ENCODE measurements around the gene MIER1.

Gene MIER1

GRCh38 chr1:67029472-67029871, 104.7 kb downstream of the MIER1 start:
- peaks cover 39% of the 10 kb centered on the region for H3K36me3 ChIP-seq (ENCODE audit: insufficient read depth, low read length)
- no peaks in the 10 kb centered on the region for H4K20me1 ChIP-seq (ENCODE audit: insufficient read depth, low read length, poor library complexity, severe bottlenecking)
- no peaks in the 10 kb centered on the region for H3K79me2 ChIP-seq (ENCODE audit: insufficient read depth, low read length)
- H2AFZ ChIP-seq (ENCODE audit: low read length): no peak overlapping the region
- H3K9me2 ChIP-seq (replicated peaks; ENCODE audit: low read depth, low read length): no peaks in the 10 kb centered on the region
- H3K4me2 ChIP-seq (ENCODE audit: low read depth, low read length, poor library complexity, severe bottlenecking): no peak overlapping the region
- H3K4me3 ChIP-seq (ENCODE audit: low read length, poor library complexity, severe bottlenecking): no peak overlapping the region
- TF ChIP-seq CTCF (conservative IDR thresholded peaks at IDR 0.05; ENCODE audit: low read length) (no peak), EZH2phosphoT487 (IDR thresholded peaks at IDR 0.05; ENCODE audit: borderline replicate concordance) (no peak)
- H3K9ac ChIP-seq (ENCODE audit: low read depth, low read length, poor library complexity, severe bottlenecking): no peak overlapping the region
- H3K4me1 ChIP-seq (ENCODE audit: insufficient read depth, low read length, poor library complexity, severe bottlenecking): no peaks in the 10 kb centered on the region
- H3K27me3 ChIP-seq (ENCODE audit: insufficient read depth, low read length, poor library complexity, severe bottlenecking): no peaks in the 10 kb centered on the region
- no peaks in the 10 kb centered on the region for H3K9me3 ChIP-seq (ENCODE audit: insufficient read depth, low read depth, low read length)
- no peaks in the 10 kb centered on the region for H3F3A ChIP-seq (ENCODE audit: low read depth)

- no peaks in the 10 kb centered on the region for H3F3A ChIP-seq (ENCODE audit: low read depth)
- no peak overlapping the region for H3K9ac ChIP-seq (ENCODE audit: low read depth, low read length, poor library complexity, severe bottlenecking)
- no peaks in the 10 kb centered on the region for H3K4me1 ChIP-seq (ENCODE audit: insufficient read depth, low read length, poor library complexity, severe bottlenecking)
- no peak overlapping the region for H3K4me2 ChIP-seq (ENCODE audit: low read depth, low read length, poor library complexity, severe bottlenecking)
- H3K79me2 ChIP-seq (ENCODE audit: insufficient read depth, low read length): no peaks in the 10 kb centered on the region
- peaks cover 36% of the 10 kb centered on the region for H3K36me3 ChIP-seq (ENCODE audit: insufficient read depth, low read length)
- no peak for TF ChIP-seq EZH2phosphoT487 (IDR thresholded peaks at IDR 0.05; ENCODE audit: borderline replicate concordance)
- TF ChIP-seq CTCF (conservative IDR thresholded peaks at IDR 0.05; ENCODE audit: low read length): no peak
- no peaks in the 10 kb centered on the region for H3K9me2 ChIP-seq (replicated peaks; ENCODE audit: low read depth, low read length)
- no peaks in the 10 kb centered on the region for H3K27me3 ChIP-seq (ENCODE audit: insufficient read depth, low read length, poor library complexity, severe bottlenecking)
- H3K9me3 ChIP-seq (ENCODE audit: insufficient read depth, low read depth, low read length): peaks cover 3% of the 10 kb centered on the region; the same call in 1 of the 2 replicates
- no peaks in the 10 kb centered on the region for H4K20me1 ChIP-seq (ENCODE audit: insufficient read depth, low read length, poor library complexity, severe bottlenecking)
- H3K4me3 ChIP-seq (ENCODE audit: low read length, poor library complexity, severe bottlenecking): no peak overlapping the region
- H2AFZ ChIP-seq (ENCODE audit: low read length): no peak overlapping the region
Observed at GRCh38 chr1:67031121-67031858, 106.5 kb downstream of the MIER1 start.

GRCh38 chr1:67031859-67032247, 107.1 kb downstream of the MIER1 start:
- H3K36me3 ChIP-seq (ENCODE audit: insufficient read depth, low read length): peaks cover 37% of the 10 kb centered on the region
- TF ChIP-seq CTCF (conservative IDR thresholded peaks at IDR 0.05; ENCODE audit: low read length) (no peak), EZH2phosphoT487 (IDR thresholded peaks at IDR 0.05; ENCODE audit: borderline replicate concordance) (no peak)
- no peak overlapping the region for H3K4me3 ChIP-seq (ENCODE audit: low read length, poor library complexity, severe bottlenecking)
- no peaks in the 10 kb centered on the region for H3K9me2 ChIP-seq (replicated peaks; ENCODE audit: low read depth, low read length)
- no peaks in the 10 kb centered on the region for H4K20me1 ChIP-seq (ENCODE audit: insufficient read depth, low read length, poor library complexity, severe bottlenecking)
- H3K4me1 ChIP-seq (ENCODE audit: insufficient read depth, low read length, poor library complexity, severe bottlenecking): peaks cover 2% of the 10 kb centered on the region
- no peak overlapping the region for H2AFZ ChIP-seq (ENCODE audit: low read length)
- H3K79me2 ChIP-seq (ENCODE audit: insufficient read depth, low read length): no peaks in the 10 kb centered on the region
- no peak overlapping the region for H3K9ac ChIP-seq (ENCODE audit: low read depth, low read length, poor library complexity, severe bottlenecking)
- H3K27me3 ChIP-seq (ENCODE audit: insufficient read depth, low read length, poor library complexity, severe bottlenecking): no peaks in the 10 kb centered on the region
- no peaks in the 10 kb centered on the region for H3F3A ChIP-seq (ENCODE audit: low read depth)
- peaks cover 3% of the 10 kb centered on the region; the same call in 1 of the 2 replicates for H3K9me3 ChIP-seq (ENCODE audit: insufficient read depth, low read depth, low read length)
- H3K4me2 ChIP-seq (ENCODE audit: low read depth, low read length, poor library complexity, severe bottlenecking): no peak overlapping the region
